ENCODE data around the gene ITGA1. TPM values are rescaled to one million over a fixed set of nuclear protein-coding genes. Genes with fewer than 3 reads are reported as not detected.

Gene ITGA1
- total RNA-seq, 1 experiment from 2014 or later: 4.0 TPM

- intact Hi-C loops (cut with micrococcal nuclease; ENCODE audit: unreplicated experiment): no loop called here
- TF ChIP-seq CTCF (conservative IDR thresholded peaks at IDR 0.05) (no peak), EZH2 (IDR thresholded peaks at IDR 0.05; ENCODE audit: low read depth) (no peak)
- no peak overlapping the region for H3K4me2 ChIP-seq
- no peaks in the 10 kb centered on the region for H3K79me2 ChIP-seq (ENCODE audit: low read depth)
- H2AFZ ChIP-seq: no peak overlapping the region
- H3K4me3 ChIP-seq: no peak overlapping the region
- BruUV-seq (replicated peaks): no TSS peak
- no peaks in the 10 kb centered on the region for H4K20me1 ChIP-seq (ENCODE audit: insufficient read depth)
- no peaks in the 10 kb centered on the region for H3K9me2 ChIP-seq (ENCODE audit: insufficient read depth)
- no peaks in the 10 kb centered on the region for H3K9me3 ChIP-seq (ENCODE audit: insufficient read depth, low read depth)
- no peaks in the 10 kb centered on the region for H3K36me3 ChIP-seq (ENCODE audit: low read depth)
- POLR2A ChIA-PET (ENCODE audit: unreplicated experiment): interaction anchor here (0.7 kb wide), 2 partner anchors 53 to 54 kb away, joined by 4 to 10 read pairs; no protein-coding TSS in a partner anchor
- H3K27ac ChIP-seq: no peak overlapping the region
- H3K27me3 ChIP-seq (ENCODE audit: insufficient read depth, low read depth): no peaks in the 10 kb centered on the region
- CTCF ChIA-PET: no interaction called here
- no peaks in the 10 kb centered on the region for H3K4me1 ChIP-seq (replicated peaks; ENCODE audit: insufficient read depth)
- no peaks in the 10 kb centered on the region for H3F3A ChIP-seq (ENCODE audit: insufficient read depth, low read depth)
- DNase-seq: no peak
Observed at GRCh38 chr5:52849544-52849943, 61.8 kb downstream of the ITGA1 start.

GRCh38 chr5:52853650-52854049 lies 65.9 kb downstream of the ITGA1 start:
- DNase-seq: no peak
- Histone ChIP-seq H3K4me3 (no peak overlapping the region), H4K20me1 (ENCODE audit: insufficient read depth) (no peaks in the 10 kb centered on the region), H3K4me1 (replicated peaks; ENCODE audit: insufficient read depth) (no peaks in the 10 kb centered on the region), H3K36me3 (ENCODE audit: low read depth) (no peaks in the 10 kb centered on the region), H3K4me2 (no peak overlapping the region), H3K79me2 (ENCODE audit: low read depth) (no peaks in the 10 kb centered on the region), H3K9me2 (ENCODE audit: insufficient read depth) (no peaks in the 10 kb centered on the region), H3K27ac (no peak overlapping the region), H3K9me3 (ENCODE audit: insufficient read depth, low read depth) (no peaks in the 10 kb centered on the region), H3F3A (ENCODE audit: insufficient read depth, low read depth) (no peaks in the 10 kb centered on the region), H3K27me3 (ENCODE audit: insufficient read depth, low read depth) (no peaks in the 10 kb centered on the region), H2AFZ (no peak overlapping the region)
- no TSS peak for BruUV-seq (replicated peaks)
- intact Hi-C loops (cut with micrococcal nuclease; ENCODE audit: unreplicated experiment): no loop called here
- TF ChIP-seq CTCF (conservative IDR thresholded peaks at IDR 0.05): no peak
- TF ChIP-seq EZH2 (IDR thresholded peaks at IDR 0.05; ENCODE audit: low read depth): no peak
- POLR2A ChIA-PET (ENCODE audit: unreplicated experiment): no interaction called here
- CTCF ChIA-PET: no interaction called here

GRCh38 chr5:52854301-52854700 lies 66.6 kb downstream of the ITGA1 start:
- Histone ChIP-seq H2AFZ (no peak overlapping the region), H3K79me2 (ENCODE audit: low read depth) (no peaks in the 10 kb centered on the region), H4K20me1 (ENCODE audit: insufficient read depth) (no peaks in the 10 kb centered on the region), H3K9me3 (ENCODE audit: insufficient read depth, low read depth) (no peaks in the 10 kb centered on the region), H3F3A (ENCODE audit: insufficient read depth, low read depth) (no peaks in the 10 kb centered on the region), H3K4me2 (no peak overlapping the region), H3K36me3 (ENCODE audit: low read depth) (no peaks in the 10 kb centered on the region), H3K9me2 (ENCODE audit: insufficient read depth) (no peaks in the 10 kb centered on the region; the same call in 1 of the 2 replicates), H3K27ac (no peak overlapping the region), H3K4me1 (replicated peaks; ENCODE audit: insufficient read depth) (no peaks in the 10 kb centered on the region), H3K27me3 (ENCODE audit: insufficient read depth, low read depth) (no peaks in the 10 kb centered on the region), H3K4me3 (no peak overlapping the region)
- TF ChIP-seq CTCF (conservative IDR thresholded peaks at IDR 0.05) (no peak), EZH2 (IDR thresholded peaks at IDR 0.05; ENCODE audit: low read depth) (no peak)
- ChIA-PET CTCF (no interaction called here), POLR2A (ENCODE audit: unreplicated experiment) (no interaction called here)
- no peak for DNase-seq
- intact Hi-C loops (cut with micrococcal nuclease; ENCODE audit: unreplicated experiment): no loop called here
- BruUV-seq (replicated peaks): no TSS peak
